WERI-Rb-1 (cell line): ENCODE results near the gene SMYD3.
"Not testable (repeated sequence)": the region's sequence is repeated elsewhere in the genome, so short reads cannot be mapped to it uniquely, and the experiment has no call there.

Experiments used
- DNase-seq: peaks from one replicate; pipeline ENCODE4 v3.0.0-alpha.2; 2020
- H3K27ac ChIP-seq: fragments of 250-450 bp; sonication (Bioruptor Pico); 2 replicates; pipeline ENCODE4 v1.5.1; 2020; ENCODE audit warnings: mild to moderate bottlenecking, moderate library complexity
- H3K27me3 ChIP-seq: fragments of 250-450 bp; sonication (Bioruptor Pico); 2 replicates; pipeline ENCODE4 v1.5.1; 2021; ENCODE audit warnings: mild to moderate bottlenecking, low read depth, moderate library complexity; ENCODE audit not compliant: insufficient read depth, severe bottlenecking
- H3K36me3 ChIP-seq: fragments of 250-450 bp; sonication (Bioruptor Pico); 2 replicates; pipeline ENCODE4 v1.5.1; 2020; ENCODE audit warnings: mild to moderate bottlenecking, moderate library complexity
- H3K4me3 ChIP-seq: 2 replicates; pipeline ENCODE4 v1.5.1; 2011; ENCODE audit warnings: low read depth, mild to moderate bottlenecking, control low read depth, low read length
- H3K9me3 ChIP-seq: fragments of 250-450 bp; sonication (Bioruptor Pico); 2 replicates; pipeline ENCODE4 v1.5.1; 2021; ENCODE audit warnings: mild to moderate bottlenecking, moderate library complexity; ENCODE audit not compliant: severe bottlenecking
- CTCF ChIP-seq: IDR thresholded peaks from 2 replicates; pipeline ENCODE4 v1.5.1; 2011; ENCODE audit warnings: low read depth, mild to moderate bottlenecking, control low read depth, inconsistent platforms, low read length

Gene SMYD3

DNA sequence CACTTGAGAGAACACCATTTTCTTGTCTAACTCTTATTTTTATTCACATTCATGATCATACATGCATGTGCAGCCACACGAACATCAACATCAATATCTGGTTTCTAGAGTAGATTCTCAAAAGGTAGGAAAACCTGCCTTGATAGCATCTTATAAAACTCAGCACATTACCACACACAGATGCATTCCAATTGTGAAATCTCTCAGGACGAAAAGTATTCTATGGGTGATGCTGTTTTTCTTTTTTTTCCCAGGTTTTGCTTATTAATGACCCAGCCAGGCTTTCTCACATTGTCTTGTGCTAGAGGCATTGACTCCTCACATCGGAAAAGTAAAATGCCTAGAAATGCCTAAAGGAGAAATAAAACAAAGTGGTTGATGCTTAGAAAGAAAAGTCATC is 789.5 kb downstream of the SMYD3 start:
- Histone ChIP-seq H3K27me3 (peaks cover 6% of the 10 kb centered on the region), H3K9me3 (no peaks in the 10 kb centered on the region), H3K4me3 (no peak overlapping the region), H3K36me3 (no peaks in the 10 kb centered on the region), H3K27ac (no peak overlapping the region)
- DNase-seq = no peak
- no peak for TF ChIP-seq CTCF

DNA sequence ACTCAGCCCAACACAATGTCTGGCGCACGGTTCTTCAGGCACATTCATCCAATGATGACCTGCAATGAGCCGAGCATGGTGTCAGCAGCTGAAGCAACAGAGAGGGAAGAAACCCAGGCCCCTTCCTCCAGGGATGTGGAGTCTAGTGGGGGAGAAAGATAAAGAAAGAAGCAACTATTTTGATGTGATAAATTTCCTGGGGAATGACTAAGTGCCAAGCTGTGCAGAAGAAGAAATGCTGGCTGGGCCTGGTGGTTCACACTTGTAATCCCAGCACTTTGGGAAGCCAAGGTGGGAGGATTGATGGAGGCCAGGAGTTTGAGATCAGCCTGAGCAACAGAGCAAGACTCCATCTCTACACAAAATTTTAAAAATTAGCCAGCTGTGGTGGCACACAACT is 790.5 kb downstream of the SMYD3 start:
- no peak overlapping the region for H3K4me3 ChIP-seq
- no peaks in the 10 kb centered on the region for H3K9me3 ChIP-seq
- peaks cover 3% of the 10 kb centered on the region for H3K27me3 ChIP-seq
- DNase-seq = no peak
- no peaks in the 10 kb centered on the region for H3K36me3 ChIP-seq
- TF ChIP-seq CTCF = no peak
- no peak overlapping the region for H3K27ac ChIP-seq

DNA sequence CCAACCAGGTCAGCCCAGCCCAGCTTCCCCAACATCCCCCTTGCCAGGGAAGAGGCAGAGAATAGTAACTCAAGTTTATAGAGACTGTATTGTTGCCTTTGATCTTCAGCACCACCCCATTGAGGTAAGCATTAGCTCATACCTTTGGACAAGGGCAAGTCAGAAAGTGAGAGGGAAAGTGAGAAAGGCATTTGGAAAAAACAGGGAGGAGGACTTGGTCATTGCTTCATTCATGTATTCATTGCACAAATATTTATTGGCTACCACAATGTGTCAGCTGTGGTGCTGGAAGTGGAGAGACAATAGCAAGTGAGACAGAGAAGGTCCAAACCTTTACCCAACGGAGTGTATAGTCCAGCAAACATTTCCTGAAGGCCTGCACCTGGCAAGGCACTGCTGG is 791.1 kb downstream of the SMYD3 start:
- DNase-seq = no peak
- Histone ChIP-seq H3K9me3 (no peaks in the 10 kb centered on the region), H3K27me3 (peaks cover 3% of the 10 kb centered on the region)

GRCh38 chr1:245715291-245715701 is 791.8 kb downstream of the SMYD3 start:
- Histone ChIP-seq H3K27ac (no peak overlapping the region), H3K9me3 (no peaks in the 10 kb centered on the region), H3K27me3 (peaks cover 3% of the 10 kb centered on the region), H3K4me3 (no peak overlapping the region), H3K36me3 (no peaks in the 10 kb centered on the region)
- no peak for TF ChIP-seq CTCF
- no peak for DNase-seq

More for the DNA sequence above, 791.1 kb downstream of the SMYD3 start:
- H3K36me3 ChIP-seq = no peaks in the 10 kb centered on the region
- TF ChIP-seq CTCF = no peak
- no peak overlapping the region for H3K4me3 ChIP-seq
- no peak overlapping the region for H3K27ac ChIP-seq

DNA sequence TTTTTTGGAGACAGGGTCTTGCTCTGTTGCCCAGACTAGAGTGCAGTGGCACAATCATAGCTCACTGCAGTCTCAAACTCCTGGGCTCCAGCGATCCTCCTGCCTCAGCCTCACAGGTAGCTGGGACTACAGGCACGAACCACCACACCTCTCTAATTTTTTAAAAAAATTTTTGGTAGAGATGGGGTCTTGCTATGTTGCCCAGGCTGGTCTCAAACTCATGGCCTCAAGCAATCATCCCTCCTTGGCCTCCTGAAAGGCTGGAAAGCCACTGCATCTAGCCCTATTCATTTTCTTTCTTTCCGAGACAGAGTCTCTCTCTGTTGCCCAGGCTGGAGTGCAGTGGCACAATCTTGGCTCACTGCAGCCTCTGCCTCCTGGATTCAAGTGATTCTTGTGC is 793.1 kb downstream of the SMYD3 start:
- DNase-seq, H3K4me3 ChIP-seq, H3K27me3 ChIP-seq, H3K9me3 ChIP-seq, H3K27ac ChIP-seq, H3K36me3 ChIP-seq: not testable (repeated sequence)

DNA sequence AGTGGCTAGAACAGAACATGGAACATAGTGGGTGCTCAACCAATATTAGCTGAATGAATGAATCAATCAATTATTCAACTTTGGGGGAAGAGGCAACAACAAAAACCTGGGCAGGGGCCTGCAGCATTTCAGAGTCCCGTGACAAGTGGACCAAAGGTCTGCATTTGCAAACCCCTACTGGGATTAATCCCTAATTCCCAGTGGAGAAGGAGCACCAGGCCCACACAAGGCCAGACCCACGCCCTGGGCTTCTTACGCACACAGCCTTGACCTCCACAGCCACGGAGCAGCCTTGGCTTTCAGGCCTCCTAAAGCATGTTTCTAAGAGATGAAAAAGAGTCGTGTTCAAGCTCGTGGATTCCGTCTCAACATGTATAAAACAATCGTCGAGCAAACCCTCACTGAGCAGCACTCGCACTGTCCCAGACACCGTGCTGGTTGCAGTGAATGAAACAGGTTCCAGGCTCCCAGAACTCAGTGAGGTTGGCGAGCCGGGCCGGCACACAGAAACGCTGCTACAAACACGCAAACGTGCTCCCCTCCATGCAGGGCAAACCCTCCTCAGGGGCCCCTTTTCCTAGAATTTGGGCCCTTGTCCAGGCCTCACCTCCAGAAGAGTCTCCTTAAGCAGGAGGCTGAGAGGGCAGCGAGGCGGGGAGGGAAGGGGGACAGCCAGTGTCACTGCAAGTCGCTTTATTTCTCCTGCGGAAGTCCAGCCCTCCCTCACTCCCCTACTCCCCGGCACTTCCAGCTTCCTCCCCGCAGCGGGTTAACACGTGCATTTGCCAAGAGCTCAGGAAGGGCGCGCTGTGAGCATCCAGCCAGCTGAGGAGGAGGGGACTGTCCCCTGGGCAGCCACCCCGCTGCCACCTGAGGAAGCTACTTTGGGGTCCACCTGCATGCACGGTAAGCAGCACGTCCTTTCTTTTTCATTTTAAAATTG is 795.8 kb downstream of the SMYD3 start:
- DNase-seq = no peak
- no peak for TF ChIP-seq CTCF

More for the DNA sequence above, 795.8 kb downstream of the SMYD3 start:
- H3K27ac ChIP-seq = no peak overlapping the region
- no peaks in the 10 kb centered on the region for H3K9me3 ChIP-seq
- H3K27me3 ChIP-seq = peaks cover 3% of the 10 kb centered on the region
- H3K36me3 ChIP-seq = no peaks in the 10 kb centered on the region
- no peak overlapping the region for H3K4me3 ChIP-seq
